Upper lobe of right lung (tissue), 1 donor: ENCODE results near the gene POU2F3. TPM values are rescaled to one million over a fixed set of nuclear protein-coding genes. Genes with fewer than 3 reads are reported as not detected.
A peak's percentile ranks its signal among the peaks of the same experiment; 100 is the strongest.

Experiments used
- ATAC-seq: fragments of 200-7000 bp; cut with Tn5 transposase; one replicate; pipeline ENCODE4 v1.9.1; 2020; ENCODE audit warnings: mild to moderate bottlenecking, moderate library complexity
- DNase-seq: peaks from one replicate; pipeline ENCODE4 v3.0.0-alpha.2; 2020
- H3K27ac ChIP-seq: fragments of 200-600 bp; one replicate; pipeline ENCODE4 v1.8.0; 2022
- H3K27me3 ChIP-seq: fragments of 200-600 bp; one replicate; pipeline ENCODE4 v1.8.0; 2022; ENCODE audit warnings: mild to moderate bottlenecking
- H3K36me3 ChIP-seq: fragments of 200-600 bp; one replicate; pipeline ENCODE4 v1.8.0; 2022
- H3K4me1 ChIP-seq: fragments of 200-600 bp; one replicate; pipeline ENCODE4 v1.8.0; 2022
- H3K4me3 ChIP-seq: fragments of 200-600 bp; one replicate; pipeline ENCODE4 v1.8.0; 2022; ENCODE audit warnings: mild to moderate bottlenecking
- H3K9me3 ChIP-seq: fragments of 200-600 bp; one replicate; pipeline ENCODE4 v1.8.0; 2022
- CTCF ChIP-seq: fragments of 200-600 bp; IDR thresholded peaks from one replicate; pipeline ENCODE4 v1.8.0; 2022; ENCODE audit warnings: antibody characterized with exemption
- intact Hi-C: fragments of 100-400 bp; cut with DNase I; formaldehyde crosslinking; loops from one replicate; pipeline ENCODE4 v1.11.0; 2022
- total RNA-seq: library from RNA; stranded (reverse); fragmentation: NEBNext Ultra II Directional; extraction: Animal tissue kit (Norgen Biotek cat#: 25700); gene quantifications from one replicate; pipeline ENCODE4 v1.2.1, GENCODE V29; 2021
- donor health status: DM: no; HTN: yes; CAD: no; lungs with severe emphysema.

POU2F3 gene
- total RNA-seq, 1 donor from 2014 or later, result 3.0 TPM

GRCh38 chr11:120198787-120199469 is 41.0 kb upstream of the POU2F3 start:
- Histone ChIP-seq H3K27ac (no peak overlapping the region), H3K9me3 (no peaks in the 10 kb centered on the region)
- no peak for TF ChIP-seq CTCF

GRCh38 chr11:120199613-120200012 is 40.3 kb upstream of the POU2F3 start:
- Histone ChIP-seq H3K27ac (no peak overlapping the region), H3K27me3 (peaks cover 5% of the 10 kb centered on the region), H3K9me3 (no peaks in the 10 kb centered on the region), H3K36me3 (no peaks in the 10 kb centered on the region), H3K4me3 (no peak overlapping the region), H3K4me1 (no peaks in the 10 kb centered on the region)
- ATAC-seq (no peak), DNase-seq (no peak)
- intact Hi-C loops, result no loop called here
- TF ChIP-seq CTCF, result no peak

More at GRCh38 chr11:120198787-120199469, 41.0 kb upstream of the POU2F3 start:
- ATAC-seq (peak; percentile 20), DNase-seq (no peak)
- no peaks in the 10 kb centered on the region for H3K4me1 ChIP-seq
- no peak overlapping the region for H3K4me3 ChIP-seq
- intact Hi-C loops, result no loop called here
- H3K36me3 ChIP-seq, result no peaks in the 10 kb centered on the region
- H3K27me3 ChIP-seq, result peaks cover 5% of the 10 kb centered on the region

DNA sequence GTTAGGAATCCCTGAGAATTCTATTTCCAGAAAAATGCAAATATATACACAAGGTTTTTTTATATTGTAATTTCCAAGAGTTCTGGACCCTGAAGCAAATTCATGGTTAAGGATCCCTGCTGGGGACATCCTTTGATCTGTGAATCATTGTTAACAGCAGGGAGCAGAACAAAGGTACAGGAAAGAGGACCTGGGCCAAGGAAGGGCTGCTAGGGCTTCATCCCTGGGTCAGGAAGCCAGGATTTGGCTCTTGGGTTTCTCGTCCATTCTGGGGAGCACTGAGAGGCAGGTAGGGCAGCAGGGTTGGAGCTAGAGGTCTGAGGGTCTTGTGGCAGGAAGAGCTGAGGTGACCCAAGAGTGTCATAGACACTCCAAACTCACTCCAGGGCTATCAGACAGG is 39.3 kb upstream of the POU2F3 start:
- ATAC-seq (no peak), DNase-seq (no peak)
- no peak for TF ChIP-seq CTCF
- Histone ChIP-seq H3K9me3 (no peaks in the 10 kb centered on the region), H3K36me3 (no peaks in the 10 kb centered on the region), H3K4me1 (no peaks in the 10 kb centered on the region), H3K27ac (no peak overlapping the region), H3K27me3 (peaks cover 5% of the 10 kb centered on the region), H3K4me3 (no peak overlapping the region)
- intact Hi-C loops, result no loop called here

DNA sequence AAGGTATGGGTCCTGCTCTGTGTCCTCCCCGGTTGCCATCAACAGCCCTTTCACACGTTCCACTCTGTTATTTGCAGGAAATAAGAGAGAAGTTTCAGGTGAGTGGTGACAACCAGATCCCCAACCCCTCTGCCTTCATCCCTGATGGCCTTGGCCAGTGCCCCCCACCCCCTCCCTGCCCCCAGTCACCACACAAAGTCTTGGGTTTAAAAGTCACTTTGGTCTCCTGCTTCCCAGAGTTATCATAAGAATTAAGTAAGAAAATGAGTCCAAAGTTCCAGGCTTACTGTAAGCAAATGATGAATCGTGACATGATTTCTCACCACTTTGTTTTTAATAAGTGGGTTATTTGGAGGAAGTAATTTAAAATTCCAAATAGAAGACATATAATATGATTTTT is 38.3 kb upstream of the POU2F3 start:
- Histone ChIP-seq H3K36me3 (no peaks in the 10 kb centered on the region), H3K27ac (no peak overlapping the region), H3K27me3 (peaks cover 5% of the 10 kb centered on the region), H3K4me3 (no peak overlapping the region), H3K4me1 (no peaks in the 10 kb centered on the region), H3K9me3 (no peaks in the 10 kb centered on the region)
- TF ChIP-seq CTCF, result no peak
- ATAC-seq, result no peak
- intact Hi-C loops, result no loop called here
- no peak for DNase-seq

- Histone ChIP-seq H3K4me1 (peaks cover 8% of the 10 kb centered on the region), H3K27me3 (peaks cover 1% of the 10 kb centered on the region), H3K9me3 (no peaks in the 10 kb centered on the region), H3K27ac (no peak overlapping the region), H3K4me3 (no peak overlapping the region), H3K36me3 (no peaks in the 10 kb centered on the region)
- TF ChIP-seq CTCF, result no peak
- intact Hi-C loops, result no loop called here
- ATAC-seq (no peak), DNase-seq (no peak)
Measured at GRCh38 chr11:120203626-120204025, 36.3 kb upstream of the POU2F3 start.
